ENCODE results near the gene PELI1. TPM values are rescaled to one million over a fixed set of nuclear protein-coding genes. Genes with fewer than 3 reads are reported as not detected.

Gene PELI1
- total RNA-seq, 2 donors from 2014 or later: 23.4 to 30.7 TPM

GRCh38 chr2:64166637-64167420 is 22.6 kb upstream of the PELI1 start:
- Histone ChIP-seq H3K27me3 (replicated peaks; ENCODE audit: insufficient read depth) (no peaks in the 10 kb centered on the region), H3K36me3 (no peaks in the 10 kb centered on the region), H3K4me3 (no peak overlapping the region), H3K9me3 (no peaks in the 10 kb centered on the region), H3K4me1 (ENCODE audit: control insufficient read depth in 1 of 2, low read depth in 2 of 2) (no peaks in the 10 kb centered on the region), H3K27ac (no peak overlapping the region)
- ATAC-seq (ENCODE audit: insufficient number of reproducible peaks, low FRiP score, low read depth) (no peak), DNase-seq (ENCODE audit: low spot score) (no peak)
- no peak for TF ChIP-seq CTCF (IDR thresholded peaks at IDR 0.05)

- Histone ChIP-seq H3K27ac (no peak overlapping the region), H3K9me3 (no peaks in the 10 kb centered on the region), H3K4me1 (ENCODE audit: control insufficient read depth in 1 of 2, low read depth in 2 of 2) (no peaks in the 10 kb centered on the region), H3K4me3 (no peak overlapping the region), H3K36me3 (no peaks in the 10 kb centered on the region), H3K27me3 (replicated peaks; ENCODE audit: insufficient read depth) (no peaks in the 10 kb centered on the region)
- TF ChIP-seq CTCF (IDR thresholded peaks at IDR 0.05): no peak
- DNase-seq (ENCODE audit: low spot score) (no peak), ATAC-seq (ENCODE audit: insufficient number of reproducible peaks, low FRiP score, low read depth) (no peak)
Observed at GRCh38 chr2:64166212-64166611, 22.0 kb upstream of the PELI1 start.

- DNase-seq (ENCODE audit: low spot score) (no peak), ATAC-seq (ENCODE audit: insufficient number of reproducible peaks, low FRiP score, low read depth) (no peak)
- Histone ChIP-seq H3K36me3 (no peaks in the 10 kb centered on the region), H3K9me3 (no peaks in the 10 kb centered on the region), H3K27me3 (replicated peaks; ENCODE audit: insufficient read depth) (no peaks in the 10 kb centered on the region), H3K4me3 (no peak overlapping the region), H3K27ac (no peak overlapping the region), H3K4me1 (ENCODE audit: control insufficient read depth in 1 of 2, low read depth in 2 of 2) (no peaks in the 10 kb centered on the region)
- no peak for TF ChIP-seq CTCF (IDR thresholded peaks at IDR 0.05)
Observed at GRCh38 chr2:64165706-64166105, 21.5 kb upstream of the PELI1 start.

GRCh38 chr2:64164629-64165028 is 20.4 kb upstream of the PELI1 start:
- Histone ChIP-seq H3K4me1 (ENCODE audit: control insufficient read depth in 1 of 2, low read depth in 2 of 2) (no peaks in the 10 kb centered on the region), H3K9me3 (no peaks in the 10 kb centered on the region), H3K36me3 (no peaks in the 10 kb centered on the region), H3K27me3 (replicated peaks; ENCODE audit: insufficient read depth) (no peaks in the 10 kb centered on the region), H3K4me3 (no peak overlapping the region), H3K27ac (no peak overlapping the region)
- ATAC-seq (ENCODE audit: insufficient number of reproducible peaks, low FRiP score, low read depth) (no peak), DNase-seq (ENCODE audit: low spot score) (no peak)
- no peak for TF ChIP-seq CTCF (IDR thresholded peaks at IDR 0.05)

GRCh38 chr2:64162516-64162915 is 18.3 kb upstream of the PELI1 start:
- H3K9me3 ChIP-seq: no peaks in the 10 kb centered on the region
- H3K4me3 ChIP-seq: no peak overlapping the region
- H3K27ac ChIP-seq: no peak overlapping the region
- no peak for DNase-seq (ENCODE audit: low spot score)
- no peaks in the 10 kb centered on the region for H3K27me3 ChIP-seq (replicated peaks; ENCODE audit: insufficient read depth)
- no peaks in the 10 kb centered on the region for H3K4me1 ChIP-seq (ENCODE audit: control insufficient read depth in 1 of 2, low read depth in 2 of 2)
- no peaks in the 10 kb centered on the region for H3K36me3 ChIP-seq
- TF ChIP-seq CTCF (IDR thresholded peaks at IDR 0.05): no peak
- no peak for ATAC-seq (ENCODE audit: insufficient number of reproducible peaks, low FRiP score, low read depth)
